ENCODE data around the gene DMP1. TPM values are rescaled to one million over a fixed set of nuclear protein-coding genes. Genes with fewer than 3 reads are reported as not detected.

Gene DMP1
- total and polyA plus RNA-seq, 2 experiments from 2014 or later, result not detected

DNA sequence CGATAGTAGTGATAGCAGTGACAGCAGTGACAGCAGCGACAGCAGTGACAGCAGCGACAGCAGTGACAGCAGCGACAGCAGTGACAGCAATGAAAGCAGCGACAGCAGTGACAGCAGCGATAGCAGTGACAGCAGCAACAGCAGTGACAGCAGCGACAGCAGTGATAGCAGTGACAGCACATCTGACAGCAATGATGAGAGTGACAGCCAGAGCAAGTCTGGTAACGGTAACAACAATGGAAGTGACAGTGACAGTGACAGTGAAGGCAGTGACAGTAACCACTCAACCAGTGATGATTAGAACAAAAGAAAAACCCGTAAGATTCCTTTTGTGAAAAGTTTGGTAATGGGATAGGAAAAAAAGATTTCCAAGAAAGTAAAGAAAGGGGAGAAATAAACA lies 33.8 kb upstream of the DMP1 start:
- Histone ChIP-seq H3K27me3 (replicated peaks; ENCODE audit: insufficient read depth) (peaks cover 25% of the 10 kb centered on the region), H3K9me3 (ENCODE audit: low read depth) (no peaks in the 10 kb centered on the region), H4K20me1 (ENCODE audit: insufficient read depth) (no peaks in the 10 kb centered on the region), H3K9ac (no peak overlapping the region), H3K79me2 (ENCODE audit: insufficient read depth) (no peaks in the 10 kb centered on the region), H3K4me1 (ENCODE audit: insufficient read depth) (no peaks in the 10 kb centered on the region), H3K9me2 (ENCODE audit: insufficient read depth) (no peaks in the 10 kb centered on the region), H3K4me2 (ENCODE audit: unreplicated experiment) (no peak overlapping the region), H3F3A (ENCODE audit: insufficient read depth) (no peaks in the 10 kb centered on the region), H2AFZ (no peak overlapping the region), H3K4me3 (no peak overlapping the region), H3K27ac (no peak overlapping the region), H3K36me3 (ENCODE audit: low read depth) (no peaks in the 10 kb centered on the region)
- in situ Hi-C loops (cut with MboI), result no loop called here
- no peak for TF ChIP-seq EZH2 (IDR thresholded peaks at IDR 0.05; ENCODE audit: insufficient read depth, poor library complexity, severe bottlenecking)
- WGBS, 2 experiments (ENCODE audit: low coverage in 1 of 2, low lambda C conversion rate in 2 of 2, missing lambda C conversion rate in 2 of 2), result 64 to 71% methylated on average over 9 of the region's 9 CpGs
- DNase-seq, result no peak

DNA sequence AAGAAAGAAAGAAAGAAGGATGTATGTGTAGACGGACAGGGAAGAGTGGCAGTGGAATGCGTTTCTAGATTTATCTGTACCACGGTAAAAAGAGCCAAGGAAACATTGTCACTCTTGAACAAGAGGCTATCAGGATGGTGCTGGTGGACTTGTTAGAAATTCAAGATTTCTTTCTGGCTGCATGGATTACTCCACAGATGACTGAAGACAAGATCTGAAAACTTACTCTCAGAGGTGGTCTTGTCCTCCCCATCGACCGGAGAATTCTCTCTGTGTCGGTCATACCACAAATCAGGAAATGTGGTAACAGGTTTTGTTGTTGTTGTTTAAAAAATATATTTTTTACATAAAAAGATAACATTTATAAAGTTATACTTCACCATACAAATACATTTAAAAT lies 30.0 kb upstream of the DMP1 start:
- TF ChIP-seq EZH2 (IDR thresholded peaks at IDR 0.05; ENCODE audit: insufficient read depth, poor library complexity, severe bottlenecking), result no peak
- TF ChIP-seq EZH2phosphoT487 (IDR thresholded peaks at IDR 0.05; ENCODE audit: insufficient read depth, low read depth), result no peak
- no peak overlapping the region for H3K9ac ChIP-seq
- H3K4me1 ChIP-seq (ENCODE audit: insufficient read depth), result no peaks in the 10 kb centered on the region
- H3K9me3 ChIP-seq (ENCODE audit: low read depth), result no peaks in the 10 kb centered on the region
- in situ Hi-C loops (cut with MboI), result no loop called here
- no peaks in the 10 kb centered on the region for H3K36me3 ChIP-seq (ENCODE audit: low read depth)
- no peak overlapping the region for H3K4me2 ChIP-seq (ENCODE audit: unreplicated experiment)
- no peaks in the 10 kb centered on the region for H3F3A ChIP-seq (ENCODE audit: insufficient read depth)
- H3K27me3 ChIP-seq (replicated peaks; ENCODE audit: insufficient read depth), result peaks cover 41% of the 10 kb centered on the region
- H3K27ac ChIP-seq, result no peak overlapping the region
- WGBS, 2 experiments (ENCODE audit: low coverage in 1 of 2, low lambda C conversion rate in 2 of 2, missing lambda C conversion rate in 2 of 2), result 78 to 87% methylated on average over 6 of the region's 6 CpGs
- H3K79me2 ChIP-seq (ENCODE audit: insufficient read depth), result no peaks in the 10 kb centered on the region
- H3K4me3 ChIP-seq, result no peak overlapping the region
- no peaks in the 10 kb centered on the region for H4K20me1 ChIP-seq (ENCODE audit: insufficient read depth)
- no peak overlapping the region for H2AFZ ChIP-seq
- no peak for DNase-seq
- H3K9me2 ChIP-seq (ENCODE audit: insufficient read depth), result no peaks in the 10 kb centered on the region

- TF ChIP-seq EZH2 (IDR thresholded peaks at IDR 0.05; ENCODE audit: insufficient read depth, poor library complexity, severe bottlenecking) (no peak), EZH2phosphoT487 (IDR thresholded peaks at IDR 0.05; ENCODE audit: insufficient read depth, low read depth) (no peak)
- no peak overlapping the region for H2AFZ ChIP-seq
- DNase-seq, result no peak
Observed at GRCh38 chr4:87620491-87620890, 29.6 kb upstream of the DMP1 start.

GRCh38 chr4:87622303-87622702 lies 27.8 kb upstream of the DMP1 start:
- no peaks in the 10 kb centered on the region for H3K9me3 ChIP-seq (ENCODE audit: low read depth)
- H3K27ac ChIP-seq, result no peak overlapping the region
- in situ Hi-C loops (cut with MboI), result no loop called here
- no peak for DNase-seq
- 58 to 66% methylated on average over 8 of the region's 8 CpGs for WGBS, 2 experiments (ENCODE audit: low coverage in 1 of 2, low lambda C conversion rate in 2 of 2, missing lambda C conversion rate in 2 of 2)
- H3K36me3 ChIP-seq (ENCODE audit: low read depth), result no peaks in the 10 kb centered on the region
- H3K4me3 ChIP-seq, result no peak overlapping the region
- no peaks in the 10 kb centered on the region for H3K79me2 ChIP-seq (ENCODE audit: insufficient read depth)
- H2AFZ ChIP-seq, result no peak overlapping the region
- H3K4me1 ChIP-seq (ENCODE audit: insufficient read depth), result no peaks in the 10 kb centered on the region
- no peaks in the 10 kb centered on the region for H3F3A ChIP-seq (ENCODE audit: insufficient read depth)
- H3K4me2 ChIP-seq (ENCODE audit: unreplicated experiment), result no peak overlapping the region
- H3K9me2 ChIP-seq (ENCODE audit: insufficient read depth), result no peaks in the 10 kb centered on the region
- peaks cover 41% of the 10 kb centered on the region for H3K27me3 ChIP-seq (replicated peaks; ENCODE audit: insufficient read depth)
- TF ChIP-seq EZH2phosphoT487 (IDR thresholded peaks at IDR 0.05; ENCODE audit: insufficient read depth, low read depth), result no peak
- TF ChIP-seq EZH2 (IDR thresholded peaks at IDR 0.05; ENCODE audit: insufficient read depth, poor library complexity, severe bottlenecking), result no peak
- H4K20me1 ChIP-seq (ENCODE audit: insufficient read depth), result no peaks in the 10 kb centered on the region
- H3K9ac ChIP-seq, result no peak overlapping the region

More at GRCh38 chr4:87620491-87620890, 29.6 kb upstream of the DMP1 start:
- in situ Hi-C loops (cut with MboI), result no loop called here
- H3F3A ChIP-seq (ENCODE audit: insufficient read depth), result no peaks in the 10 kb centered on the region
- H3K4me2 ChIP-seq (ENCODE audit: unreplicated experiment), result no peak overlapping the region
- H3K9ac ChIP-seq, result no peak overlapping the region
- H3K4me3 ChIP-seq, result no peak overlapping the region
- no peak overlapping the region for H3K27ac ChIP-seq
- no peaks in the 10 kb centered on the region for H3K4me1 ChIP-seq (ENCODE audit: insufficient read depth)
- H3K36me3 ChIP-seq (ENCODE audit: low read depth), result no peaks in the 10 kb centered on the region
- no peaks in the 10 kb centered on the region for H3K9me3 ChIP-seq (ENCODE audit: low read depth)
- H3K9me2 ChIP-seq (ENCODE audit: insufficient read depth), result no peaks in the 10 kb centered on the region
- H3K27me3 ChIP-seq (replicated peaks; ENCODE audit: insufficient read depth), result peaks cover 41% of the 10 kb centered on the region
- H4K20me1 ChIP-seq (ENCODE audit: insufficient read depth), result no peaks in the 10 kb centered on the region
- H3K79me2 ChIP-seq (ENCODE audit: insufficient read depth), result no peaks in the 10 kb centered on the region

DNA sequence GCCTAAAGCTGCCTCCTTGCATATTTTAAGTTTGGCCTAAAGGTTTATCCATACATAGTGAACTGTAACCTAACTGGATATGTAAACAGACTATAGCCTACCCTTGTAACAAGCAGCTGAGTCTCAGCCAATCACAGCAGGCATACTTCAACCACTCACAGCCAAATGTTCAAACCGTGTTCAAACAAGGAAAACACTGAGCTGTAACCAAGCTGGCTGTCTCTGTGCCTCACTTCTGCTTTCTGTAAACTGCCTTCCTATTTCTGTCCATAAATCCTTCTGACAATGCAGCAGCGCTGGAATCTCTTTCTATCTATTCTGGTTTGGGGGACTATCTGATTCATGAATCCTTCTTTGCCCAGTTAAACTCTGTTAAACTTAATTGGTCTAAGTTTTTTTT lies 25.4 kb upstream of the DMP1 start:
- Histone ChIP-seq H4K20me1 (ENCODE audit: insufficient read depth) (no peaks in the 10 kb centered on the region), H3K4me3 (no peak overlapping the region), H3K9me2 (ENCODE audit: insufficient read depth) (no peaks in the 10 kb centered on the region), H3K27me3 (replicated peaks; ENCODE audit: insufficient read depth) (peaks cover 32% of the 10 kb centered on the region), H3K27ac (no peak overlapping the region), H3K9ac (no peak overlapping the region), H3K4me2 (ENCODE audit: unreplicated experiment) (no peak overlapping the region), H2AFZ (no peak overlapping the region), H3K9me3 (ENCODE audit: low read depth) (no peaks in the 10 kb centered on the region), H3K36me3 (ENCODE audit: low read depth) (no peaks in the 10 kb centered on the region), H3K79me2 (ENCODE audit: insufficient read depth) (no peaks in the 10 kb centered on the region), H3F3A (ENCODE audit: insufficient read depth) (no peaks in the 10 kb centered on the region), H3K4me1 (ENCODE audit: insufficient read depth) (no peaks in the 10 kb centered on the region)
- TF ChIP-seq EZH2 (IDR thresholded peaks at IDR 0.05; ENCODE audit: insufficient read depth, poor library complexity, severe bottlenecking), result no peak
- no peak for TF ChIP-seq EZH2phosphoT487 (IDR thresholded peaks at IDR 0.05; ENCODE audit: insufficient read depth, low read depth)
- WGBS, 2 experiments (ENCODE audit: low coverage in 1 of 2, low lambda C conversion rate in 2 of 2, missing lambda C conversion rate in 2 of 2), result 45 to 53% methylated on average over 2 of the region's 2 CpGs
- in situ Hi-C loops (cut with MboI), result no loop called here
- no peak for DNase-seq

Data from GM23248 (cell line).